AG04450 (cell line): ENCODE data around the gene MATCAP1. TPM values are rescaled to one million over a fixed set of nuclear protein-coding genes. Genes with fewer than 3 reads are reported as not detected.

Experiments used
- CTCF ChIA-PET: fragments of 300-600, 350-600 bp; formaldehyde crosslinking; extraction: SDS; loops from one replicate; lab custom pipeline; 2022; ENCODE audit warnings: antibody characterized with exemption, inconsistent platforms; lab: Charles Lee
- POLR2A ChIA-PET: fragments of 350-600 bp; formaldehyde crosslinking; extraction: SDS; loops from one replicate; lab custom pipeline; 2021; ENCODE audit warnings: antibody characterized with exemption, inconsistent platforms; lab: Yijun Ruan, JAX
- DNase-seq: peaks from one replicate; pipeline ENCODE4 v3.0.0-alpha.2; 2011; ENCODE audit warnings: low read depth, low spot score
- H3K27ac ChIP-seq: one replicate; pipeline ENCODE4 v1.5.1; 2012; ENCODE audit warnings: low read depth, low read length, control low read depth
- H3K27me3 ChIP-seq: one replicate; pipeline ENCODE4 v1.6.0; 2012; ENCODE audit warnings: low read length; ENCODE audit not compliant: control insufficient read depth, insufficient read depth
- H3K4me3 ChIP-seq: 2 replicates; pipeline ENCODE4 v1.5.1; 2011; ENCODE audit warnings: mild to moderate bottlenecking, low read depth, low read length, control low read depth
- H3K9me3 ChIP-seq: 2 replicates; pipeline ENCODE4 v1.5.1; 2012; ENCODE audit warnings: low read length; ENCODE audit not compliant: control insufficient read depth, insufficient read depth
- polyA plus RNA-seq: library from polyadenylated mRNA; depleted of rRNA; stranded (reverse); fragments of >200 nt; gene quantifications from 2 replicates; pipeline ENCODE4 v1.2.3, GENCODE V29; 2011
- TF ChIP-seq, protein P1 (sequence below): IDR thresholded peaks from 2 replicates; pipeline ENCODE4 v1.5.1; 2011; ENCODE audit warnings: low read depth, low read length, control low read depth, inconsistent platforms

MATCAP1 gene
- polyA plus RNA-seq, 1 experiment = 13.9 TPM

DNA sequence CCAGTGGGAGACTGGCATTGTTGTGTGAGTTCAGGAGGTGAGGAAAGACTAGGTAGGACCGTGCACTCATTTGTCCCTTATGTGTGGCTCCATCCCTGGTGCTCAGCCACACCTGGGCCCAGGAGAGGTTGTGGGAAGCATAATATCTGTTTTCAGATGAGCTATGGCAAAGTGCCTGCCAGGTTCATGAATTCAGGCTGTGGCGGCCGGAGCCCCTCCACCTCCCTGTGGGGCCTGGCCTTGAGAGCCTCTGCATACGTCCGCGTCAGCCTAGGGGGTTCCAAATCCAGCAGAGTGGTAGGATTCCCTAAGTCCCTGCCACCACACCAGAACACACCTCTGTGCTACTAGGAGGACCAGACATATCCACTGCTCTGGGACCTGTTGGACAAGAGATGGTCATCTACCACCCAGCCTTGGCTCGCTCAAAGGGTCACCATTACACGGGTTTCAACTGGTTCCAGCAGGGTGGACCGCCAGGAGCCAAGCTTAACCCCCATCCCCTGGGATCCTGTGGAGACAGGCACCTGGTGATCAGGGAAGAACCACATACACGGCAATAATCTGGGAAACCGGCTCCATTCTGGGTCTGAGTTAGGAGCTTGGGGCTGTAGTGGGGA lies 35.0 kb downstream of the MATCAP1 start:
- no peak for DNase-seq
- ChIA-PET POLR2A (interaction anchor here (0.8 kb wide), 1 partner anchor 15 kb away, joined by 3 read pairs; no protein-coding TSS in a partner anchor), CTCF (interaction anchor here (0.6 kb wide), 1 partner anchor 24 kb away, joined by 5 read pairs; no protein-coding TSS in a partner anchor)
- Histone ChIP-seq H3K27ac (no peak overlapping the region), H3K27me3 (no peaks in the 10 kb centered on the region), H3K4me3 (no peak overlapping the region), H3K9me3 (peaks cover 6% of the 10 kb centered on the region)
- TF ChIP-seq, protein P1, sequence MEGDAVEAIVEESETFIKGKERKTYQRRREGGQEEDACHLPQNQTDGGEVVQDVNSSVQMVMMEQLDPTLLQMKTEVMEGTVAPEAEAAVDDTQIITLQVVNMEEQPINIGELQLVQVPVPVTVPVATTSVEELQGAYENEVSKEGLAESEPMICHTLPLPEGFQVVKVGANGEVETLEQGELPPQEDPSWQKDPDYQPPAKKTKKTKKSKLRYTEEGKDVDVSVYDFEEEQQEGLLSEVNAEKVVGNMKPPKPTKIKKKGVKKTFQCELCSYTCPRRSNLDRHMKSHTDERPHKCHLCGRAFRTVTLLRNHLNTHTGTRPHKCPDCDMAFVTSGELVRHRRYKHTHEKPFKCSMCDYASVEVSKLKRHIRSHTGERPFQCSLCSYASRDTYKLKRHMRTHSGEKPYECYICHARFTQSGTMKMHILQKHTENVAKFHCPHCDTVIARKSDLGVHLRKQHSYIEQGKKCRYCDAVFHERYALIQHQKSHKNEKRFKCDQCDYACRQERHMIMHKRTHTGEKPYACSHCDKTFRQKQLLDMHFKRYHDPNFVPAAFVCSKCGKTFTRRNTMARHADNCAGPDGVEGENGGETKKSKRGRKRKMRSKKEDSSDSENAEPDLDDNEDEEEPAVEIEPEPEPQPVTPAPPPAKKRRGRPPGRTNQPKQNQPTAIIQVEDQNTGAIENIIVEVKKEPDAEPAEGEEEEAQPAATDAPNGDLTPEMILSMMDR = no peak

DNA sequence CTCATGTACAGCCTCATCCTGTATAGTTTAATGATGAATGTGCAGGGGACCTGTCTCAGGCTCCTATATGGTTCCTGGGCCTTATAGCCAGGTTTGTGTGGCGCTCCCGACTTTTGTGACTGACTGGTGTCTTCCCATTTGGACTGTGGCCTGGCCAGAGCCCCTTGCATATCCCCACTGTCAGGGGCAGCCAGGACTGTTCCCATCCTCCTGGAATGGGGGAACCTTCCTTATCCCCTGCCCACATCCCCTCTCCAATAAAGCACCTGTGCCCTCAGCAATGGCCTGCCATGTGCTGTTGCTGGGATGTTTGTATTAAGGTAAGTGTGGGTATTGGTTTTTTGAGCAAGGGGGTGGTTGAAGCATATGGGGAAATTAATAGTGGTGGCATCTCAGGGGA lies 35.5 kb downstream of the MATCAP1 start:
- ChIA-PET POLR2A (no interaction called here), CTCF (no interaction called here)
- no peak overlapping the region for H3K4me3 ChIP-seq
- peaks cover 6% of the 10 kb centered on the region for H3K9me3 ChIP-seq
- TF ChIP-seq, protein P1 = no peak
- no peak overlapping the region for H3K27ac ChIP-seq
- no peaks in the 10 kb centered on the region for H3K27me3 ChIP-seq
- no peak for DNase-seq

DNA sequence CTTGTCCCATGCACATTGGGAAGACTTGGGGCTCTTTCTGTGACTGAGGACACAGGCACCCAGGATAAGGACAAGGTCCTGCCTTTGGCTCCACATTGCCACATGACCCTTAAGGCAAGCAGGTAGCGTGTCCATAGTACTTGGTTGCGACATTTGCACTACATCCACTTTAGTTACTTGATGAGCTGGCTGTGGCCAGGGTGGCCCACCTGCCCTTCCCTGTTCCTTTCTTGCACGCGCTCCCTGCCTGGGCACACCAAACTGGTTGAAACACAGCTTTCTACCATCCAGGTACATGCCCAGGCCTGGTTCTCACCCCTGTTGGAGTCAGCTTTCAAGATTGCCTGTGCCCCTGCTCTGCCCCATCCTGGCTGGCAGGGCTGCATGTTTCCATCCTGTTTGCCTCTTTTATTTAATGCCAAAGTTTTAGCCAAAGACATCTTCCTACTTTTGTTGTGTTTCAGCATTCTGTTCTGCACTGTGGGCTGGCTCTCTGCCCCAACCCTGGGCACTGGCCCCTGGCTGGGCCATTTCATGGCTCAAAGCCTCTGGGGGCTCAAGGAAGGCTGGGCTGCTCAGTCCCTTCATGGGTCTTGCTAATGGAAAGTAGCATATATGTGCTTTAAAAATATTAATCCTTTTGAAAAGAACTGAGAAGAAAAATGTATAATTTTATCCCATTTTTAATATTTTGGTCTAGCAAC lies 36.2 kb downstream of the MATCAP1 start:
- no peak overlapping the region for H3K4me3 ChIP-seq
- CTCF ChIA-PET = no interaction called here
- H3K27me3 ChIP-seq = no peaks in the 10 kb centered on the region
- POLR2A ChIA-PET = no interaction called here
- TF ChIP-seq, protein P1 = no peak
- H3K27ac ChIP-seq = no peak overlapping the region
- DNase-seq = no peak
- H3K9me3 ChIP-seq = peaks cover 6% of the 10 kb centered on the region

DNA sequence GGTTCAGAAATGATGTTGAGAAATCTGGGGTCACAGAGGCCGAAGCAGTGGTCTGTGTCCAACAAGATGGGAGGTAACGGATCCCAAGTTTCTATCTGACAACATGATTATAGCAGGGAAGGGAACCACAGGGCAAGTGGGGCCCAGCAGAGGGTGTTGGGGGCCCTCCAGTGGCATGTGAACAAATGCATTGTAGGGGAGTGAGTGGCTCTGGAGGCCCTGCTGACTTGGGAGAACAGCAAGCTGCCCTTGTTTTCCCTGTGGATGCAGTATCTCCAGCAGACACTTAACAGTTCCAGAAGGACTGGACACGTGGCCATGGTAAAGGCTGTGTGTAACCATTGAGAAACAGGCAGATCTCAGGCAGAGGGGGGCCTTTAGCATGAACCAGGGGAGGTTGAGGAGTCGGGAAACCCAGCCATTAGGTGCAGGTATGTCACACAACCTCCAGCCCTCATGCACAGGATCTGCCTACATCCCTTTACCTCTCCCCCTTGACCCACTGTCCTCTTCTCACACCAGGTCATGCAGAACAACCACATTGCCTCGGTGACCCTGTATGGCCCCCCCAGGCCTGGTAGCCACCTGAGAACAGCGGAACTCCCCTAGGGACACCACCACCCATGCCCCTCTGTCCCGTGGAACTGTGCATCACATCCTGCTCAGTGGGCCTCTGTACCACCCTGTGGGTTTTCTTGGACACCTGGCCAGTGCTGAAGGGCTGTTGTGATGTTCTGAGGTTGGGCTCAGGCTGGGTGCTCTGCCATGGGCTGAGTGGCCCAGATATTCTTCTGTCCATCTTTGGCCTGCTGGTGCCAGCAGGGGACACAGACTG lies 37.0 kb downstream of the MATCAP1 start:
- no peaks in the 10 kb centered on the region for H3K27me3 ChIP-seq
- ChIA-PET POLR2A (no interaction called here), CTCF (interaction anchor here (1.8 kb wide), 1 partner anchor 8 kb away, joined by 4 read pairs; no protein-coding TSS in a partner anchor)
- TF ChIP-seq, protein P1 = 0 out of 2 replicates have a peak, but pooled peaks have one; percentile 3
- DNase-seq = no peak
- peak overlapping the region; percentile 11 for H3K27ac ChIP-seq
- peaks cover 6% of the 10 kb centered on the region for H3K9me3 ChIP-seq
- H3K4me3 ChIP-seq = no peak overlapping the region
